ENCODE measurements around the gene TGFBR3L.

DNA sequence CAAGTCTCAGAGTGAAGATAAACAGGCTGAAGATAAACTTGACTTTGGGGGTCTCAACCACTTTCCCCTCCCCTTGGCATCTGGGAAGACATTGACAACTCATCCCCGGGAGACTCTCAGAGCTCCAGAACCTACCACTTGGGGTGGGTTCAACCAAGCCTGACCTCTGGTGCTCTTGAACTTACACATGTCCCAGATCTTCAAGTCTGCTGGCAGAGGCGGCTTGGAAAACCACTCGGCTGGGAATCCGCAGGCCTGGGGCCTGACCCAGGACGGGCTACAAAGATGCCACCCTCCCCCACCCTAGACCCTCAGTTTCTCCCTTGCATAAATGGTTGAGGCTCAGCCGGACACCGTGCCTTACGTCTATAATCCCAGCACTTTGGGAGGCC is 25.8 kb upstream of the TGFBR3L start:
- TF ChIP-seq TARDBP (IDR thresholded peaks at IDR 0.05; ENCODE audit: borderline replicate concordance) (no peak), EP300 (IDR thresholded peaks at IDR 0.05; ENCODE audit: borderline replicate concordance in 1 of 2, control insufficient read depth in 1 of 2, low read depth in 2 of 2, low read length in 2 of 2) (no peak), MYC (IDR thresholded peaks at IDR 0.05; ENCODE audit: insufficient read depth, insufficient read length, insufficient replicate concordance, low read length, severe bottlenecking) (no peak), POLR2A (IDR thresholded peaks at IDR 0.05; ENCODE audit: low read depth, low read length) (no peak), KAT2A (conservative IDR thresholded peaks at IDR 0.05; ENCODE audit: control insufficient read depth, low read depth, low read length) (no peak)
- TF ChIP-seq, protein P1, sequence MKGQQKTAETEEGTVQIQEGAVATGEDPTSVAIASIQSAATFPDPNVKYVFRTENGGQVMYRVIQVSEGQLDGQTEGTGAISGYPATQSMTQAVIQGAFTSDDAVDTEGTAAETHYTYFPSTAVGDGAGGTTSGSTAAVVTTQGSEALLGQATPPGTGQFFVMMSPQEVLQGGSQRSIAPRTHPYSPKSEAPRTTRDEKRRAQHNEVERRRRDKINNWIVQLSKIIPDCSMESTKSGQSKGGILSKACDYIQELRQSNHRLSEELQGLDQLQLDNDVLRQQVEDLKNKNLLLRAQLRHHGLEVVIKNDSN (IDR thresholded peaks at IDR 0.05; ENCODE audit: borderline replicate concordance, extremely low read length, insufficient read depth, low read depth, low read length), result no peak
- TF ChIP-seq, protein P2, sequence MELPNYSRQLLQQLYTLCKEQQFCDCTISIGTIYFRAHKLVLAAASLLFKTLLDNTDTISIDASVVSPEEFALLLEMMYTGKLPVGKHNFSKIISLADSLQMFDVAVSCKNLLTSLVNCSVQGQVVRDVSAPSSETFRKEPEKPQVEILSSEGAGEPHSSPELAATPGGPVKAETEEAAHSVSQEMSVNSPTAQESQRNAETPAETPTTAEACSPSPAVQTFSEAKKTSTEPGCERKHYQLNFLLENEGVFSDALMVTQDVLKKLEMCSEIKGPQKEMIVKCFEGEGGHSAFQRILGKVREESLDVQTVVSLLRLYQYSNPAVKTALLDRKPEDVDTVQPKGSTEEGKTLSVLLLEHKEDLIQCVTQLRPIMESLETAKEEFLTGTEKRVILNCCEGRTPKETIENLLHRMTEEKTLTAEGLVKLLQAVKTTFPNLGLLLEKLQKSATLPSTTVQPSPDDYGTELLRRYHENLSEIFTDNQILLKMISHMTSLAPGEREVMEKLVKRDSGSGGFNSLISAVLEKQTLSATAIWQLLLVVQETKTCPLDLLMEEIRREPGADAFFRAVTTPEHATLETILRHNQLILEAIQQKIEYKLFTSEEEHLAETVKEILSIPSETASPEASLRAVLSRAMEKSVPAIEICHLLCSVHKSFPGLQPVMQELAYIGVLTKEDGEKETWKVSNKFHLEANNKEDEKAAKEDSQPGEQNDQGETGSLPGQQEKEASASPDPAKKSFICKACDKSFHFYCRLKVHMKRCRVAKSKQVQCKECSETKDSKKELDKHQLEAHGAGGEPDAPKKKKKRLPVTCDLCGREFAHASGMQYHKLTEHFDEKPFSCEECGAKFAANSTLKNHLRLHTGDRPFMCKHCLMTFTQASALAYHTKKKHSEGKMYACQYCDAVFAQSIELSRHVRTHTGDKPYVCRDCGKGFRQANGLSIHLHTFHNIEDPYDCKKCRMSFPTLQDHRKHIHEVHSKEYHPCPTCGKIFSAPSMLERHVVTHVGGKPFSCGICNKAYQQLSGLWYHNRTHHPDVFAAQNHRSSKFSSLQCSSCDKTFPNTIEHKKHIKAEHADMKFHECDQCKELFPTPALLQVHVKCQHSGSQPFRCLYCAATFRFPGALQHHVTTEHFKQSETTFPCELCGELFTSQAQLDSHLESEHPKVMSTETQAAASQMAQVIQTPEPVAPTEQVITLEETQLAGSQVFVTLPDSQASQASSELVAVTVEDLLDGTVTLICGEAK (IDR thresholded peaks at IDR 0.05; ENCODE audit: borderline replicate concordance), result no peak

All from GM12878 (cell line).